Skin of body (tissue), 2 donors: ENCODE data around the gene ABLIM1. TPM values are rescaled to one million over a fixed set of nuclear protein-coding genes. Genes with fewer than 3 reads are reported as not detected.

ENCODE experiments used
- DNase-seq: peaks from one replicate; lab custom pipeline; 2025; lab: John Stamatoyannopoulos, UW
- total RNA-seq: library from RNA; depleted of rRNA; stranded (reverse); fragments of >200 nt; gene quantifications from one replicate; pipeline ENCODE4 v1.2.3, GENCODE V29; 2014

ABLIM1 gene
- total RNA-seq, 1 donor from 2014 or later = 66.2 TPM

DNA sequence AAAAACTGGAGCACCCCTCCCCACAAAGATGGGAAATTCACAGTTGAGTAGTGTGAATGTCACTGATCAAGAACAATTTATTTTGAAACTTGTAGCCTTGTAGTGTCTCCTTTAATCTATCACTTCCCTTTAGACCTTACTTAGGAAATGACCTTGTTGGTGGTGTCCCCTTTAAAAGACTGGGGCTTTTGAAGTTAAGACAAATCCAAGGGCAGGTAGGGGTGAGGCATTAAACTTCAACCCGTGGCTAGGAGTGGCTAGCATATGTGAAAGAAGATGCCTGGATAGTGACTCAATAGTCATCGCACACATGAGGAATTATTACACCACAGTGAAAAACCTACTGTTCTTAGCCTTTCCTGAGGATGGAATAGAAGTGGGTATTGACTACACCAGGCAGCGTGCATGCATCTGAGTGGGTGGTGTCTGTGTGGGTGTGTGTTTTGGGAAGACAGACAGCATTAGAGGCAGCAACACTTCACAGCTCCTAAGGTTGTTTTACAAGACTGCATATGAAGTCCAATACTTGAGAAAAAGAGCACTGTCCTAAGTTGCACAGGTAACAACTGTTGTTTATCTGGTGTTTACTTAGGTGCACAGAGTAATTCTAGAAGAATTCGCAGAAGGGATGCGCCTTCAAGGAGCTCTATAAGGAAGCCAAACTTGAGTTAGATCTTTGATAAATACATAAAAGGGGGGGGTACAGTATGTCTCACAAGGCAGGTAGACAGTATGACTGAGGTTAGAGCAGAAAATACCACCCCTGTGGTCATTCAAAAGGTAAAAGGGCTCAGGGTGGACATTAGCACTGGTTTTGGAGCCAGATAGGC is 32.9 kb downstream of the ABLIM1 start:
- DNase-seq = no peak

DNA sequence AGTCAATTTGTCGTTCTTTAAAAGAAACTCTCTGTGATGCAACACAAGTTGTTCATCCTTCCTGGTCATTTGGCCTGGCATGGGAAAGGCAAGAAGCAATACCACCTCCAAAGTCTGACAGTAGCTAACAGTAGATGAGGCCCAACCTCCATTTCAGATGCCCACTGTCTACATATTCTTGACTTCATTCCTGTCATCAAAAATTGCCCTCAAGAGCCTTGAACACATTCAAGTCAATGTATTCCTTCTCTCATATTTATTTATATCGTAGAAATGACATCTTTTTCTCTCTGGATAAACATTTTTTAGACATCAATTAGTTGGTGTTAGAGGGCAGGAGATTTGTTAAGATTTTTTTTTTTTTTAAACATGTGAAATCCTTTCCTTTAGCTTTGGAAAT is 33.7 kb downstream of the ABLIM1 start:
- no peak for DNase-seq

DNA sequence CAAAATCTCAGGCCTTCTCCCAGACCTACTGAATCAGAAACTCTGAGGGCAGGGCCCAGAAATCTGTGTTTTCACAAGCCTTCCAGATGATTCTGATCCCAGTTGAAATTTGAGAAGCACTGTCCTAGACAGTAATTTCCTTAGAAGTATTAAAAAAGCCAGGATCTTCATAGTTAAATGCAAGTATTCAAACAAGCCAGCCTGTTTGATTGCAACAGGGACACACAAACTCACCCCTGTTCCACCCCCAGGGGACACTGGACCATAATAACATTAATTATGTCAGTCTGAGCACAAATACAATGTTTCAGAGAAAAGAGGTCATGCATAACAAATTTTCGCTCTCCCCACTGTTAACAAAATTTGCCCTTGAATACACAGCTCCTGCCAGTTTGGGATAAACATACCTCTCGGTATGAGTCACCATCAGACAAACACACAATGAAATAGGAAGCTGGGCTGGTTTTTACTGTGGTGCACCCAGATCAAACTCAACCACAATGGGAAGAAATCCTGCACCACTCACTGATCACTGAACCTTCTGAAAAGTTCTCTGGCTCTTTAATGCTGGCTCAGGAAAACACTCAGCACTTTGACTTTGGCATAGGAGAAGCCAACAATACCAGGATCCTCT is 34.3 kb downstream of the ABLIM1 start:
- no peak for DNase-seq

DNA sequence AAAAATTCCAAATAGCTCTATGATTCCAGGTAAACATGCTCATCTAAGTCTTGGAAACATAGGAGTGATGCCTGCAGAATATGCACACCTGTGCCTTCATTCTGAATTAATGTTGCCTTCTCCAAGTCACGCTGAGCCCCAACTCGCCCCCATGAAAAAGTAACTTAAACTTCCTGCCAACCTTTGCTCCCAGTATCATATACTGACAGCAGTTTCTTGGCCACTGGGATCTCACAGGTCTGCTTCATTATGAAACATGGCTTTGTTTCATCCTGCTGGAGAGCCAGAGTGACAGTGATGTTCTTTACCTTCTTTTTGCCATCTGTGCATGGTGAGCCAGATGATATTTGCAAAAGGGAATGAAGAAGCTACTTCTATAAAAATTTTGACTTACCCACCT is 34.9 kb downstream of the ABLIM1 start:
- no peak for DNase-seq

DNA sequence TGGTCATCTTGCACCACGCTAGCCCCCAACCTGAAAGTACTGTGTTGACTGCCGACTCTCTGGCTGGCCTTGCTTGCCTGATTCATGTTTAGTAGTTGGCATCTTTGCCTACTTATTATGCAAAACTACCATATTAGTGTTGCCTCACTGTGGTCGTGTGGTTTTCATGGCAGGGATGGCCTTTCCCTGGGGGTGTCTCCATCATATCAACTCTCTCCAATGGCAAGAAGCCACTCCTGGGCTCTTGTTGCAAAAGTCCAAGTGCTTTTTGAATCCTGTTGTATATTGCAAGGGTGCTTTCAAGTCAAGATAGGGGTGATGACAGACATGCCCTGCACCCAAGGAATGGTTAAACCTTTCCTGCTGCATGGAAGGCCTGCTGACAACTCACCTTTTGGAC is 39.4 kb downstream of the ABLIM1 start:
- DNase-seq = no peak

DNA sequence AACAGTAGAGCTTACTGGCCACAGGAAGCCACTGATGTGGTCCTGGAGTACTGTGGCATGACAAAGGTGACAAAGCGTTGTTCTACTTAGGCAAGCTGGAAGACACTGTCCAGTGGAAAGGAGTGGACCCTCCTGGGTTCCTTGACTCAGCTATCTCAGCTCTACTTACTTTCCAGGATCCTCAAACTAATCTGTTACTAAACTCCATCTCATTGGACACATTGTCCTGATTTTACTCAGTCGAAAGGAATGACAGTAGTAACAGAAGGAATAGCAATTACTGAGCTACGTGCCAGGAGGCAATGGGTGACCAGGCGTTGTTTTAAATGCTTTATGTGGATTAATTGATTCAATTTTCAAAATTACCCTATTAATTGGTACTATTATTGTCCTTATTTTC is 41.6 kb downstream of the ABLIM1 start:
- DNase-seq = no peak

DNA sequence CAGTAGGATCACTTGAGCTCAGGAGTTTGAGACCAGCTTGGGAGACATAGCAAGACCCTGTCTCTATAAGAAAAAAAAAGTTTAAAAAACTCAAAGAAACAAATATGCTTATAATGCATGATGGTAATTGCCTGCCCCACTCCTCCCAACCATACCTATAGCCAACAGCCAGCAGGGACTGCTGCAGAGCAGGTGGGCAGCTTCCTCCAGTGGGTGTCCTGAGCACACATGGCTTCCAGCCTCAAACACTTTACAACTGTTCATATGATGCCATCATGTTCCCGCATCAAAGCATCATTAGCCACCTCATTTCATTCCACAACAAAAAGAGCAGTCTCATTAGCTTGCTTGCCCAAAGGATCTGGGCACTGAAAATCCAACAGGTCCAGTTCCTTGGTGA is 42.0 kb downstream of the ABLIM1 start:
- DNase-seq = no peak

DNA sequence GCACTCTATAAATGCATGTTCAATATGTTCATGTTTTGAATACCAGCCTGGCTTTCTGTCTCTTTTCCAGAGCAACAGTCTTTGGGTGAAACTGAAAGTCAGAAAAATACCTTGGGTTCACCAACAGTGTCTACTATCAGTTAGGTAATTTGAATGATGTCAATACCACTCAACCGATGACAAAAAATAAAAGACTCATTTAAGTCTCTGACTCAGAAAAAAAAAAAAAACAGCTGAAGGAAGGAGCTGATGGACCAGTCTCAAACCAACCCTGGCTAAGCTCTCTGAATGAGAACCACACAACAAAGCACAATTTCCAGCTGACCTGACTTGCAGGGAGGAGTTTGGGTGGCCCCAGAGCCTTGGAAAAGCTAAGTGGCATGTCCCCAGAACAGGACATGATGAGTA is 42.5 kb downstream of the ABLIM1 start:
- no peak for DNase-seq

DNA sequence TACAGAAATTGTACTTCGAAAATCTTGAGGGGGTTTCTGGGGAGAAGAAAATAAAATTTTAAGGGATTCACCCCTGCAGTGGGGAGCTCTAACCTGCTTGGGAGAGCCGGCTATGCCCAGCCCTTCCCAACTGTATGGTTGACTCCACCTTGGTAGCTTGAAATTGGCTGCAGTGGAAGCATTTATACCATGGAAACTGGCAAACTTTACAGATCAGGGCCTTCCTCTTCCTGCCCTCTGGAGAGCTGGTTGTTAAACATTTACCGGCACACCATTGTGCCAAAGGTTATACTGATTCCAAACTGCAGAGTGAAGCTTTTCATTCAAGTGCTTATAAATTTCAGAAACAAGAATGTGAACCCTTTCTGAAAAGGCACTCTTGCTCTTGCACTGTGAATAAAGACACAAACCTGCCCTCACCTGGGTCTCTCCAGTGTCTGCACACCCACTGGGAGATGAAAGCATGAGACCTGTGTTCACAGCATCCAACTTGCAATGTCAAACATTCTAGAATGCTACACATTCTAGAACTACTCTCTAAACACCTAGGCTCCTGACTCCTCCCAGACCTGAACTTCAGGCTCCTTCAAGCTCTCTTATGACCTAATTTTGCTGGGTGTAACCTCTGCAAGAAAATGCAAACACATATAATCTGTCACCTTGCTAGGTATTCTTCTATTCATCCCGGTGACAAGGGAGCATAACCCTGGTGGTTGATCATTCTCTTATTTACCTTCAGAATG is 44.7 kb downstream of the ABLIM1 start:
- no peak for DNase-seq

DNA sequence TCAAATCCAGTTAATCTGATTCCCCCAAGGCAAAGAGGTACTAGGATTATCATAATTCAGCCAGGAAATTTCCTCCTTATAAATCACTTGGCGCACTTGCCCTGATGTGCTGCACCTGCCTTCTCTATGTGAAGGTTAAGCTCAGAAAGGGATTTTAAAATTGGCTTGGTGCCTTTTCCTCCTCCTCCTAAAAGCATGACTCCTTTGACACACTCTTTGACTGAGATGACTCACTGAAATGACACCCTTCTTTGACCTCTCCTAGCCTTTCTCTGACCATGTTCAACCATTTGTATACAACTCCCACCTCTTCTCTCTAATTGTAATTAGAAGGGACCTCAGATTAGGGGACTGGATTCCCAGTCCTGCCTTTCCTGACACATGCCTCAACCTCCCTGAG is 46.5 kb downstream of the ABLIM1 start:
- DNase-seq = no peak

DNA sequence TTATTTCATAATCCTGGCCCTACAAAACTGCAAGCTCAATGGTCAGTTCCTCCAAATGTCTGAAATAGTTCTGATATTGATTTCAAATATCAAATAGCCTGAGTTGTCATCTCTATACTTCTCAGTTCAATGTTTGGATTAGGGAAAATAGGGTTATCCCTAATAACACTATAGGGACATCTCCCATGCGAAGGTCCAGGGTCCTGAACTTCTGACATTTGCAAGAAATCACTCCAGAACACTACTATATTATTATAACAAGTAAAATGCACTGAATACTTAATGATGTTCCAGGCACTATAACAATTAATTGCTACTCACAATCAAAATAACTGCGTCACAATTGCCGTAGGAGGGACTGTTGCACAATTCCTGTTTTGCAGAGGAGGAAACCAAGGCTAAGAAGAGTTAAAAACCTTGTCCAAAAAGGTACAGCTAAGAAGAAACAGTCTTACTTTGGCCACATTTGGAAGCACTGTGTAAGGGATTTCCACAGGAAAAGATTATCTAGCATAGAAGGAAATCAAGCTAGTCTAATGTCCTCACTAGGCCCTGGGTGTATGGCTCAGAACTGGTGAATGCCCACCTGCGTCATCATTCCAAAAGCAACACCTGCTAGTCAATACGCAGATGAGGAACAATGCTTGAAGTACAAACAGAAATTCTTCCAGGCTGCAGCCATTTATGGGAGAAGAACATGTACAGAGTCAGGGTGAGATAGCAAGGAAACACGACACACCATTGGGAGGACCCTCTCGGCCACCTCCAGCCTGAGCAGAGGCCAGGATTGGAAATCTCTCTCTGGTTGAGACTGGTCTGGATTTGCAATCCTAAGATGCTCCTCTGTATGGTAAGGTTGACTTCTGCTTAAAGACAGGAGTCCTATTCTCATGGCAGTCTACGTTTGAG is 48.3 kb downstream of the ABLIM1 start:
- DNase-seq = no peak

DNA sequence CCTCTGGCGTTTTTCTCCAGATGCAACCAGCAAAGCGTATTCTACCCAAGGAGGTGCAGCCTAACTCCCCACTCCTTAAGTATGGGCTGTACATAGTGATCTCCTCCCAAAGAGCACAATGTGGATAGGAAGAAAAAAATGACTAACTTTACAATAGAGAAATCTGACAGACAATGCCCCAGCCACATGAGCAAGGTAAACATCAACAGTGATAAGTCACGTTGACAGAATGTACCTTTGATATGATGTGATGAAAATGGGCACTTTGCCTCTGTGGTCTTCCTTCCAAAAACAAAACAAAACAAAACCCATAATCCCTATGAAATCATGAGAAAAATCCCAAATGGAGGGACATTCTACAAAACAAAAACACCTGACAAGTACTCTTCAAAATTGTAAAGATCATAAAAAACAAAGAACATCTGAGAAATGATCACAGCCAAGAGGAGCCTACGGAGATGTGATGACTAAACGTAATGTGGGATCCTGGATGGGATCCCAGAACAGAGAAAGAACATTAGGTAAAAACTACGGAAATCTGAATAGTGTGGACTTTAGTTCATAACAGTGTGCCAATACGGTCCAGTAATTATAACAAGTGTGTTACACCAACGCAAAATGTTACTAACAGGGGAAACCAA is 50.6 kb downstream of the ABLIM1 start:
- DNase-seq = no peak

DNA sequence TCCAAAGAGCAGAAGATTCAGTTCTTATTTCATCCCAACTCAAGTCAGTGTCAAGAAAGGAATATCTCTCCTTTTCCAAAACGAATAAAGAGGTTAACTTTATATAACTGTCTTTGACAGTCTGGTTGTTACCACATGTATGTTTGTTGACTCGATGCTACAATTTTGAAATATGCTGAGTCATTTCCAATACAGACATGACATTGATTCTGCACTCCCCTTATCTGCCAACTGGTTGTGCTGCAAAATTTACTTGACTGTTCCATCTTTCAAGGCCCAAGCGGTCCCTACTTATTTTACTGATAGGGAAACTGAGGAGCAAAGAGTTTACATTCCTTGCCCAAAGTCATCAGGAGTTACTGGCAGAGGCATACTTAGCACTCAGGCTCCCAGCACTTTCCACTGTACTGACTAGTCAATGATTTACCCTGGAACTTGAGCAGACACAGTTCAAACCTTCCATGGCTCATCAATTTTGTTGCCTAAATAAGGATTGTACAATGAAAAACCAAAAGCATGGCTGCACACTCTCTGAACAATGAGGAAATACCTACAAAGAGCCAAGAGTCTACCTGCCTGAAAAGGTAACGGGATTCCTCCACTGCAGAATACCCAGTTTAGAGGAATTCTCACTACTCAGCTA is 52.8 kb downstream of the ABLIM1 start:
- no peak for DNase-seq

DNA sequence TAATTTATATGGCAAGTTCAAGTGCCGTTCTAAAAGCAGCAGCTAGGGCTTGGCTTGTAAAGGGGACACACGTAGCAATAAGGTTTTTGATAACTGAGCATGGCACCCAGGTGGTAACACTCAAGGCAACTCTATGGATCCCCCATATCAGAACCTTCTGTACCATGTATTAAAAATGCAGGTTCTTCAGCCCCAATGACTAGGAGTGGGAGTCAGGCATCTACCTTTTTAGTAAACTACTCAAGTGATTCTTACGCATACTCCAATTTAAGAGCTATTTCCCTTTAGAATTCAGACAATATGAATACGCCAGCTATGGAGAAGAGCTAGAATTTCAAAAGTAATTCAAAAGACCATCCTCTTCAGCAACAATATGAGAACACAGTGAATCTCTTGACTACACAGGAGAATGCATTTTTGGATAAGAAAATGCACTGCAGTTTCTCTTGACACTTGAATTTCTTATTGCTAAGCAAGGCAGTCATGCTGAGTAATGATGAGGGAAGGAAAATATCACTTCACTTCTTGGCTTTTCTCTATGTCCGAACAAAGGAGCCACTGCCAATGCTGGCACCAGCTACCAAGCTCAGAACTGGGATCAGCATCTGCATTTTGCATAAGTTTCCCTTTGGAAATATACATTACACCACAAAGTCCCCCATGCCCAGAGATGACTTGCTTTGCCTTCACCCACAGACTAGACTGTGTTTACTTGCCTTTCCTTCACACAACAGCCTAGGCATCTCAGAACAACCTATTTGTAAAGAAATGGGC is 53.5 kb downstream of the ABLIM1 start:
- DNase-seq = no peak

DNA sequence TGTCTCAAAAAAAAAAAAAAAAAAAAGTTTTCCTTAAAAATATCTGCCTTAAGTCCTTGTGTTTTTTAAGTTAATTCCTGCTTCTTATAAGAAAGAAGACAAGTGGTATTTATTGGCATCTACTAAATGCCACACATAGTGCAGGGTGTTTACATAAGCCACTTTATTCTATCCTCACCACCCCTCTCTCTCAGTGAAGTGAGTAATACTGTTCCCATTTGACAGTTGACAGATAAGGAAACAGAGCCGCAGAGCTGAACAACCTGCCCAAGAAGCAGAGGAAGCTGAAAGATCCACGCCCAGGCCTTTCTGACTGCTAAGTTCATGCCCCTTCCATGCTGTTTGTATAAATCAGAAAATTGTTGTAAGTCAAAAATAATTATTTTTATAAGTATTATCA is 54.1 kb downstream of the ABLIM1 start:
- no peak for DNase-seq

DNA sequence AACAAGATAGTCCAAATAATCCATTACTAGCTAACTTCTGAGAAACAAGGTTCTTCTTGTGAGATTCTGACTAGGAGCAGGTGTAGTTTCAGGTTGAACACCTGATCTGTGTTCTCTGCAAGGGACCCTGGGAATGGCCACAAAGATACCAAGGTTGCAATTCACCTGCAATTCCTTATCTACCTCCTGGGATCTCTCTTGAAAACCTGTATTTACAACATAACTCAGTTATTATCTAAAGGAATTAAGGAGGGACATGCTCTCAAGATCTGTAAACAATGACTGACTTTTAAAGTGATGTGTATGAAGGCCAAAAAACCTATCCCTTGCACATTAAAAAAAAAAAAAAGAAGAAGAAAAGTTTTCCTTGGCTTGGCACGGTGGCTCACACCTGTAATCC is 54.8 kb downstream of the ABLIM1 start:
- DNase-seq = no peak

DNA sequence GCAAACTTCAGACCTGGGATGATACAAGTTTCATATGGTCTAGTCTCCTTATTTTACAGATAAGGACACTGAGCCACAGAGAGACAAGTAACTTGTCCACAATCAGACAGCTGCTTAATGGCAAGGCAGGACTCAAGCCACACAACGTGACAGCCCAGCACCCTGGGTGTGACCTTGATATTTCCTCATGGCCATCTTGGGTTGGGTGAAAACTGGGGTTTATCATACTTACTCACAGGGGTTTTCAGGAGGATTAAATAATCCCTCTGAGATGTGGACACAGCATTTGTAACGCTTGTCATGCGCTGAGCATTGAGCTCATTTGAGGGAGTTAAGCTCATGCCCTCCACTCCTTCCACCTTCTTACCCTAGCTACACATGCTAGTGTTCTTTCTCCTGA is 58.0 kb downstream of the ABLIM1 start:
- no peak for DNase-seq

DNA sequence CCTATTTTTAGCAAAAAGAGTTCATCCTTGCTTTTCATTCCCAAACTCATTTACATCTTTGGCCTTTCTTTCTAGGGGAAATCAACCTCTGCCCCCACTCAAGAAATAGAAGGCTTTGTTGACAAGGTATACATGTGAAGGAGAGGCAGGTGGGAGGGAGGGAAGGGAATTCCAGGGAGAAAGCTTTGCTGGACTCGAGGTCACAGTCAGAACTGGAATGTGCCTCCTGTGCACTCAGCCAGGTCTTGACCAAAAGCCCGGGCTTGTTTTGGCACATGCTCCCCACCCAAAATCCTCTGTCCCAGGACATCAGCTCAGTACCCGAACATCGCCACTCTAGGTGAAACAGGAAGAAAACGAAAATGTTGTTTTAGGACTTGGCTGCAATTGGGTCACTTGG is 61.3 kb downstream of the ABLIM1 start:
- DNase-seq = no peak

DNA sequence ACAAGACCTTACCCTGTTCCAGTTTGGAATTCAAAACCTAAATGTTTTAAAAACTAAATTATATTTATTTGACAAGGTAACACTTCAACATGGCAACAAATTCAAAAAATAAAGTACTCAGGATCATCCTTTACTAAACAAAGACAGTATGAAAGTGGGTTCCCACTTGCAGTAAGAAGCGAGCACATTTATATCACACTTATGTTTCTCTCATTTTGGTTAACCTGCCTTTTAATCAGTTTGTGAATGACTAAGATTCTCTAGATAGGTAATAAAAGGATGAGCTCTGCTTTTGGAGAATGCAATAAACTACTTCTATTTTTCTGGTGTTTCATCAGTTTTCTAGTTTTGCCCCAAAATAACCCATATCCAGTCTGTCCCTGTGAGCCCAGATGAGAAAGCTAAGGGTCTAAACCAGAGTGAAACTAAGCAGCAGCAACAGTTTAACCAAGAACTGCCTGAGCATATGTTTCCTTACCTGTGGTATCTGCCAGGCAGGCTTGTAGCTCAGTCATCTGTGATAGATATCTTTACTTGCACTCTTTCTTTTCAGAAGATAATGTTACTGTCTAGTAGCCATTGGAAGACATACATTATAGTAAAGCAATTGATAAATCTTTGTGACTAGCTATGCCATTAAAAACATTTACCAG is 64.1 kb downstream of the ABLIM1 start:
- DNase-seq = no peak
